Fibroblast of pulmonary artery (primary cell): ENCODE measurements around the gene GNG12.
A peak's percentile ranks its signal among the peaks of the same experiment; 100 is the strongest.

Source experiments
- DNase-seq: peaks from one replicate; pipeline ENCODE4 v3.0.0-alpha.2; 2010; ENCODE audit warnings: low read depth
- H3K4me3 ChIP-seq: replicated peaks from 2 replicates; pipeline ENCODE4 v1.5.1; 2011; ENCODE audit warnings: low read depth, mild to moderate bottlenecking, control low read depth, low read length, moderate library complexity
- CTCF ChIP-seq: IDR thresholded peaks from 2 replicates; pipeline ENCODE4 v1.5.1; 2011; ENCODE audit warnings: mild to moderate bottlenecking, control low read depth, low read length, inconsistent platforms; ENCODE audit errors: missing control alignments

GNG12 gene

GRCh38 chr1:67685067-67685557, 148.2 kb downstream of the GNG12 start, which contains the start of gene GADD45A:
TSS of gene GADD45A (plus strand) at chr1:67685201. CDS start at chr1:67685495, 294 bp downstream.
- H3K4me3 ChIP-seq: peak within 1 kb of the TSS; percentile 95
- DNase-seq: peak; percentile 99
- TF ChIP-seq CTCF: no peak

- TF ChIP-seq CTCF: no peak
- no peak for DNase-seq
- H3K4me3 ChIP-seq: peak overlapping the region; percentile 45
Observed at GRCh38 chr1:67684526-67685066, 148.7 kb downstream of the GNG12 start.

GRCh38 chr1:67683766-67684525, 149.3 kb downstream of the GNG12 start:
- TF ChIP-seq CTCF: no peak
- peak overlapping the region; percentile 45 for H3K4me3 ChIP-seq
- DNase-seq: peak; percentile 38

GRCh38 chr1:67683316-67683715, 150.0 kb downstream of the GNG12 start:
- peak overlapping the region; percentile 30 for H3K4me3 ChIP-seq
- no peak for TF ChIP-seq CTCF
- DNase-seq: peak; percentile 86

GRCh38 chr1:67682659-67683197, 150.5 kb downstream of the GNG12 start:
- H3K4me3 ChIP-seq: no peak overlapping the region
- peak; percentile 91 for DNase-seq
- no peak for TF ChIP-seq CTCF

- DNase-seq: no peak
- TF ChIP-seq CTCF: no peak
- no peak overlapping the region for H3K4me3 ChIP-seq
Observed at GRCh38 chr1:67680486-67680885, 152.8 kb downstream of the GNG12 start.
